Measurements from ENCODE around the gene GYG2.
"Not testable (repeated sequence)": the region's sequence is repeated elsewhere in the genome, so short reads cannot be mapped to it uniquely, and the experiment has no call there.

The GYG2 gene

GRCh38 chrX:2872671-2873277 lies 44.0 kb downstream of the GYG2 start:
- no peak for DNase-seq (ENCODE audit: low spot score)

GRCh38 chrX:2874222-2875135 lies 45.7 kb downstream of the GYG2 start:
- no peak for DNase-seq (ENCODE audit: low spot score)

GRCh38 chrX:2875136-2875481 lies 46.4 kb downstream of the GYG2 start:
- DNase-seq (ENCODE audit: low spot score), result no peak

- DNase-seq (ENCODE audit: low spot score), result no peak
Observed at GRCh38 chrX:2875798-2876399, 47.2 kb downstream of the GYG2 start.

- DNase-seq (ENCODE audit: low spot score), result no peak
Observed at GRCh38 chrX:2878563-2878962, 49.8 kb downstream of the GYG2 start.

GRCh38 chrX:2879670-2880069 lies 50.9 kb downstream of the GYG2 start:
- DNase-seq (ENCODE audit: low spot score), result no peak

- no peak for DNase-seq (ENCODE audit: low spot score)
Observed at GRCh38 chrX:2883770-2884169, 55.0 kb downstream of the GYG2 start.

GRCh38 chrX:2888309-2888708 lies 59.6 kb downstream of the GYG2 start:
- DNase-seq (ENCODE audit: low spot score), result no peak

- no peak for DNase-seq (ENCODE audit: low spot score)
Observed at GRCh38 chrX:2889045-2889605, 60.4 kb downstream of the GYG2 start.

- not testable (repeated sequence) for DNase-seq (ENCODE audit: low spot score)
Observed at GRCh38 chrX:2889706-2890490, 61.2 kb downstream of the GYG2 start.

GRCh38 chrX:2890536-2891460 lies 62.1 kb downstream of the GYG2 start:
- DNase-seq (ENCODE audit: low spot score), result not testable (repeated sequence)

- no peak for DNase-seq (ENCODE audit: low spot score)
Observed at GRCh38 chrX:2892816-2893215, 64.1 kb downstream of the GYG2 start.

GRCh38 chrX:2894885-2895292 lies 66.2 kb downstream of the GYG2 start:
- no peak for DNase-seq (ENCODE audit: low spot score)

- DNase-seq (ENCODE audit: low spot score), result no peak
Observed at GRCh38 chrX:2897311-2897689, 68.6 kb downstream of the GYG2 start.

GRCh38 chrX:2897690-2898623 lies 69.2 kb downstream of the GYG2 start:
- DNase-seq (ENCODE audit: low spot score), result not testable (repeated sequence)

- no peak for DNase-seq (ENCODE audit: low spot score)
Observed at GRCh38 chrX:2898846-2899512, 70.2 kb downstream of the GYG2 start.

GRCh38 chrX:2901367-2902036 lies 72.8 kb downstream of the GYG2 start:
- no peak for DNase-seq (ENCODE audit: low spot score)

- no peak for DNase-seq (ENCODE audit: low spot score)
Observed at GRCh38 chrX:2902841-2903240, 74.1 kb downstream of the GYG2 start.

GRCh38 chrX:2903366-2903765 lies 74.6 kb downstream of the GYG2 start:
- no peak for DNase-seq (ENCODE audit: low spot score)
